AG04450 (cell line): ENCODE results near the gene SCRN1. TPM values are rescaled to one million over a fixed set of nuclear protein-coding genes. Genes with fewer than 3 reads are reported as not detected.

Experiments
- CTCF ChIA-PET: fragments of 300-600, 350-600 bp; formaldehyde crosslinking; extraction: SDS; loops from one replicate; lab custom pipeline; 2022; ENCODE audit warnings: antibody characterized with exemption, inconsistent platforms; lab: Charles Lee
- POLR2A ChIA-PET: fragments of 350-600 bp; formaldehyde crosslinking; extraction: SDS; loops from one replicate; lab custom pipeline; 2021; ENCODE audit warnings: antibody characterized with exemption, inconsistent platforms; lab: Yijun Ruan, JAX
- DNase-seq: peaks from one replicate; pipeline ENCODE4 v3.0.0-alpha.2; 2011; ENCODE audit warnings: low read depth, low spot score
- H3K27ac ChIP-seq: one replicate; pipeline ENCODE4 v1.5.1; 2012; ENCODE audit warnings: low read depth, low read length, control low read depth
- H3K27me3 ChIP-seq: one replicate; pipeline ENCODE4 v1.6.0; 2012; ENCODE audit warnings: low read length; ENCODE audit not compliant: control insufficient read depth, insufficient read depth
- H3K4me3 ChIP-seq: 2 replicates; pipeline ENCODE4 v1.5.1; 2011; ENCODE audit warnings: mild to moderate bottlenecking, low read depth, low read length, control low read depth
- H3K9me3 ChIP-seq: 2 replicates; pipeline ENCODE4 v1.5.1; 2012; ENCODE audit warnings: low read length; ENCODE audit not compliant: control insufficient read depth, insufficient read depth
- polyA plus RNA-seq: library from polyadenylated mRNA; depleted of rRNA; stranded (reverse); fragments of >200 nt; gene quantifications from 2 replicates; pipeline ENCODE4 v1.2.3, GENCODE V29; 2011
- TF ChIP-seq, protein P1 (sequence below): IDR thresholded peaks from 2 replicates; pipeline ENCODE4 v1.5.1; 2011; ENCODE audit warnings: low read depth, low read length, control low read depth, inconsistent platforms

SCRN1 gene
- polyA plus RNA-seq, 1 experiment = 123 TPM

DNA sequence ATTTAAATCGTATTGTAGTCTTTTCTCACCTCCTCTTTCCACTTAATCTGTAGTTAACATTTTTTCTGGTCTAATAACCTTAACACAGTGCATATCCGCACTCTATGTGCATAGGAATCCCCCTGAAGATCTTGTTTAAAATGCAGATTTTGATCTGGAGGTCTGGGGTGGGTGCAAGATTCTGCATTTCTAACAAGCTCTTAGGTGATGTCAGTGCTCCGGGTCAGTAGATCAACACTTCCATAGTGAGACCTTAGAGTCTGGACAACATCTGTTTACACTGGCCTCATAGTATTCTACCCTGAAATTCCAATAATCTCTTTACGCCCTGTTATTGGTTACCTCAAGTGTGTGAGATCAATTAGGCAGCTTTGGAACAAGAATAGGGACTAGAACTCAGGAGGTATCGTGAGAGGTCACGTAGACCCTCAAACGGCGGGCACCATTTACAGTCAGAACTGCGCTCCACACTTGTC is 38.2 kb upstream of the SCRN1 start:
- TF ChIP-seq, protein P1, sequence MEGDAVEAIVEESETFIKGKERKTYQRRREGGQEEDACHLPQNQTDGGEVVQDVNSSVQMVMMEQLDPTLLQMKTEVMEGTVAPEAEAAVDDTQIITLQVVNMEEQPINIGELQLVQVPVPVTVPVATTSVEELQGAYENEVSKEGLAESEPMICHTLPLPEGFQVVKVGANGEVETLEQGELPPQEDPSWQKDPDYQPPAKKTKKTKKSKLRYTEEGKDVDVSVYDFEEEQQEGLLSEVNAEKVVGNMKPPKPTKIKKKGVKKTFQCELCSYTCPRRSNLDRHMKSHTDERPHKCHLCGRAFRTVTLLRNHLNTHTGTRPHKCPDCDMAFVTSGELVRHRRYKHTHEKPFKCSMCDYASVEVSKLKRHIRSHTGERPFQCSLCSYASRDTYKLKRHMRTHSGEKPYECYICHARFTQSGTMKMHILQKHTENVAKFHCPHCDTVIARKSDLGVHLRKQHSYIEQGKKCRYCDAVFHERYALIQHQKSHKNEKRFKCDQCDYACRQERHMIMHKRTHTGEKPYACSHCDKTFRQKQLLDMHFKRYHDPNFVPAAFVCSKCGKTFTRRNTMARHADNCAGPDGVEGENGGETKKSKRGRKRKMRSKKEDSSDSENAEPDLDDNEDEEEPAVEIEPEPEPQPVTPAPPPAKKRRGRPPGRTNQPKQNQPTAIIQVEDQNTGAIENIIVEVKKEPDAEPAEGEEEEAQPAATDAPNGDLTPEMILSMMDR = no peak
- no peaks in the 10 kb centered on the region for H3K9me3 ChIP-seq
- POLR2A ChIA-PET = interaction anchor here (1.0 kb wide), 1 partner anchor 11 kb away, joined by 3 read pairs; no protein-coding TSS in a partner anchor
- H3K4me3 ChIP-seq = peak overlapping the region; percentile 78
- no peaks in the 10 kb centered on the region for H3K27me3 ChIP-seq
- no peak for DNase-seq
- H3K27ac ChIP-seq = no peak overlapping the region
- CTCF ChIA-PET = interaction anchor here (0.7 to 1.7 kb wide), 3 partner anchors 34 to 107 kb away, joined by 3 to 5 read pairs (median 4); no protein-coding TSS in a partner anchor

- H3K4me3 ChIP-seq = peak overlapping the region; percentile 78
- DNase-seq = no peak
- POLR2A ChIA-PET = interaction anchor here (0.7 to 1.0 kb wide), 2 partner anchors 11 to 92 kb away, joined by 3 read pairs; no protein-coding TSS in a partner anchor
- peak overlapping the region; percentile 34 for H3K27ac ChIP-seq
- TF ChIP-seq, protein P1 = no peak
- CTCF ChIA-PET = interaction anchor here (0.7 to 1.7 kb wide), 3 partner anchors 35 to 106 kb away, joined by 3 to 5 read pairs (median 4); no protein-coding TSS in a partner anchor
- H3K27me3 ChIP-seq = no peaks in the 10 kb centered on the region
- no peaks in the 10 kb centered on the region for H3K9me3 ChIP-seq
Measured at GRCh38 chr7:30027065-30027456, 37.5 kb upstream of the SCRN1 start.

- CTCF ChIA-PET = interaction anchor here (1.7 kb wide), 1 partner anchor 36 kb away, joined by 4 read pairs; no protein-coding TSS in a partner anchor
- Histone ChIP-seq H3K9me3 (no peaks in the 10 kb centered on the region), H3K4me3 (peak within 1 kb of the TSS; percentile 78), H3K27ac (peak within 1 kb of the TSS; percentile 83), H3K27me3 (no peaks in the 10 kb centered on the region)
- POLR2A ChIA-PET = interaction anchor here (0.7 to 1.0 kb wide), 2 partner anchors 12 to 91 kb away, joined by 3 read pairs; no protein-coding TSS in a partner anchor
- DNase-seq = peak; percentile 99
- TF ChIP-seq, protein P1 = no peak
Measured at GRCh38 chr7:30026229-30027064, 36.8 kb upstream of the SCRN1 start, which contains the start of gene FKBP14. Gene FKBP14, minus strand, starts transcription at chr7:30026702. Its CDS starts 194 bp downstream, at chr7:30026508.

- Histone ChIP-seq H3K27me3 (no peaks in the 10 kb centered on the region), H3K9me3 (no peaks in the 10 kb centered on the region), H3K4me3 (no peak overlapping the region), H3K27ac (no peak overlapping the region)
- TF ChIP-seq, protein P1 = no peak
- CTCF ChIA-PET = no interaction called here
- POLR2A ChIA-PET = no interaction called here
- DNase-seq = no peak
Measured at GRCh38 chr7:30023524-30023923, 33.9 kb upstream of the SCRN1 start.
